Stimulated activated naive CD4-positive, alpha-beta T cell treated with Interleukin-2 at 50 U/mL for 16 hours (primary cell): ENCODE results near the gene NBPF12.
"Not testable (repeated sequence)": the region's sequence is repeated elsewhere in the genome, so short reads cannot be mapped to it uniquely, and the experiment has no call there.

ENCODE experiments used
- DNase-seq: peaks from one replicate; lab custom pipeline; 2025; lab: John Stamatoyannopoulos, UW

The NBPF12 gene

DNA sequence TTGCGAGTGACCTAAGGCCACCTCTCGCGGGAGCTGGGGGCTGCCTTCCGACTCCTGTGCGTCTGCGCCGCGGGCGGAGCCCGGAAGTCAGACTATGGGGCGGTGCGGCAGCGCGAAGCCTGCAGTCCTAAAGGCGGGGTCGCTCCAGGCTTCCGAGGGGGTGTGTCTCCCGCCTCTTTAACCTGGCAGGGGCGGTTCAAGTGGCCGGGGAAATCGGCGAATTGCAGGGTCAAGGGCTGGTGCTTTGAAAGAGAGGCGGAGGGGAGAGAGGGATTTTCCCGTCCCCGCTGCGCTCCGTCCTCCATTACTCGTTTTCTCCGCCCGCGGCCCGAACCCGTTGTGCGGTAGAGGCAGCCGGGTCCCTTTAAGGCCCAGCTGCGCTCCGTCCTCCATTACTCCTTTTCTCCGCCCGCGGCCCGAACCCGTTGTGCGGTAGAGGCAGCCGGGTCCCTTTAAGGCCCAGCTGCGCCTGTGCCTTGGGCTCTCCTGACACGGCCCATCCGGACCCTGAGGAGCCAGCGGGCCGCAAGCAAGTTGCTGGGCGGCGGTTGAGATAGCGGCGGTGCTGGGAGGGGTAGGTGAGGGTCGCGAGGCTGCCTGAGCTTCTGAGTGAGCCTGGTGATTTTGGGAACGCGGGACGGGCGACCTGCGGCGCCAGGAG lies at the start of gene NBPF12:
NBPF12 (plus strand) TSS at position 83 of the 661 bp plus-strand sequence. CDS start 21,820 bp downstream, outside the sequence.
- DNase-seq, result peak; percentile 83

- not testable (repeated sequence) for DNase-seq
Measured at GRCh38 chr1:146891355-146891754, 46.8 kb upstream of the NBPF12 start.

GRCh38 chr1:146892331-146892730 lies 45.8 kb upstream of the NBPF12 start:
- DNase-seq, result not testable (repeated sequence)

DNA sequence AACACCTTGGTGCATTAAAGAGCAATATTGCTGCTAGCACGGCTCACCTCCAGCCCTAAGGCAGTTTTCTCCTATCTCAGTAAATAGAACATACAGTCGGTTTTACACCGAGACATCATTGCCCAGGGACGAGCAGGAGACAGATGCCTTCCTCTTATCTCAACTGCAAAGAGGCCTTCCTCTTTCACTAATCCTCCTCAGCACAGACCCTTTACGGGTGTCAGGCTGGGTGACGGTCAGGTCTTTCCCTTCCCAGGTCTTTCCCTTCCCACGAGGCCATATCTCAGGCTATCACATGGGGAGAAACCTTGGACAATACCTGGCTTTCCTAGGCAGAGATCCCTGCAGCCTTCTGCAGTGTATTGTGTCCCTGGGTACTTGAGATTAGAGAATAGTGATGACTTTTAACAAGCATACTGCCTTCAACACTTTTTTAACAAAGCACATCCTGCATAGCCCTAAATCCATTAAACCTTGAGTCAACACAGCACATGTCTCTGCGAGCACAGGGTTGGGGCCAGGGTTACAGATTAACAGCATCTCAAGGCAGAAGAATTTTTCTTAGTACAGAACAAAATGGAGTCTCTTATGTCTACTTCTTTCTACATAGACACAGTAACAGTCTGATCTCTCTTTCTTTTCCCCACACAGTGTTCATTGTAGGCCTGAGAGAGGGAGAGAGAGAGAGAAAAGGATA lies 30.4 kb upstream of the NBPF12 start:
- DNase-seq, result not testable (repeated sequence)

DNA sequence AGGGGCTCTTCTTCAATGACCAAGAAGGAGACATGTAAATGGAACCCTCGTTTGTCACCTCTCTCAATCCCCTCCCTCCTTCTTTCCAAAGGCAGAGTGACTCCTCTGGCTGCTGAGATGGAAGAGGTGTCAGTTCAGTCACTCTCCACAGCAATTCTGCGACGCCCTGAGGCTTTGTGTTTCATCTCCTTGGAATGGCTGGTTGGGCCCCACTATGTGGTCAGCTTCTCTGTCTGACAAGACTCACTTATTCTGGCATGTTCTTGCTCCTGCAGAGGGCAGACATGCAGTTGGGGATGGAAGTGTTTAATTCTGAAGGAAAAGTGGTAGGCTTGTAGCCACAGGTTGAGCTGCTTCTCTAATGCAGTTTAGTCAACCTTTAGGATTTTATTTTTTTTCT lies 25.1 kb upstream of the NBPF12 start:
- DNase-seq, result not testable (repeated sequence)

DNA sequence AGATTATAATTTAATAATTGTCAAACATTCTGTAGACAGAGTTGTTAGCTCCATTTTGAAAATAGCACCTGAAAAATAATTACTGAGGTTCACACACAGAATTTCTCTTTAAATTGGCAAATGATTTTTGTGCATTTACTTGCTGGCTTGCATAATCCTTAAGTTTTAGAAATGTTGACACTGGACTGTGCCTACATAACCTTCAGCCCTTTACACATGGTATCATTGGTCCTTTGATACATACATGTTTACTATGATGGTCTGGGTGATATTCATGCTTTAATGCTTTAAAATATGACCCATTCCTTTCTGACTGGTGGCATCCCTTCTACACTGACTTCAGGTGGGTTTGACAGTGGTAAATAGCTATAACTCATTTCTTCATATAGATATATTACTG lies 17.3 kb upstream of the NBPF12 start:
- DNase-seq, result not testable (repeated sequence)

- not testable (repeated sequence) for DNase-seq
Measured at GRCh38 chr1:146922614-146923013, 15.5 kb upstream of the NBPF12 start.

- not testable (repeated sequence) for DNase-seq
Measured at GRCh38 chr1:146924106-146924505, 14.0 kb upstream of the NBPF12 start.

DNA sequence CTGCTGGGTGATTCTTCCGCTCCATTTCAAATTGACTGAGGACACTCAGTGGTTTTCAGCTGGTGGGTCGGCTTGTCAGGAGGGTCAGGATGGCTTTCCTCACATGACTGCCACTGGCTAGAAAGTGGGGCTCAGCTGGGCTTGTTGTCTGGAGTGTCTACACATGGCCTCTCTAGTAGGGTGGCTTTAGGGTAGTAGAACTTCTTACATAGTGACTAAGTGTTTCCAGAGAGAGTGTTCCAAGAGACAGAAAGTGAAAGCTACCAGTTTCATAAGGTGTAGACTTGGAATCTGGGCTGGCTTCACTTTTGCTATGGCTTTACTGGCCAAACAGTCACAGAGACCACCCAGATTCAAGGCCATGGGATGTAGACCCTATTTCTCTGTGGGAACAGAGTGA lies 11.7 kb upstream of the NBPF12 start:
- DNase-seq, result not testable (repeated sequence)

GRCh38 chr1:146930225-146930624 lies 7.9 kb upstream of the NBPF12 start:
- DNase-seq, result not testable (repeated sequence)

DNA sequence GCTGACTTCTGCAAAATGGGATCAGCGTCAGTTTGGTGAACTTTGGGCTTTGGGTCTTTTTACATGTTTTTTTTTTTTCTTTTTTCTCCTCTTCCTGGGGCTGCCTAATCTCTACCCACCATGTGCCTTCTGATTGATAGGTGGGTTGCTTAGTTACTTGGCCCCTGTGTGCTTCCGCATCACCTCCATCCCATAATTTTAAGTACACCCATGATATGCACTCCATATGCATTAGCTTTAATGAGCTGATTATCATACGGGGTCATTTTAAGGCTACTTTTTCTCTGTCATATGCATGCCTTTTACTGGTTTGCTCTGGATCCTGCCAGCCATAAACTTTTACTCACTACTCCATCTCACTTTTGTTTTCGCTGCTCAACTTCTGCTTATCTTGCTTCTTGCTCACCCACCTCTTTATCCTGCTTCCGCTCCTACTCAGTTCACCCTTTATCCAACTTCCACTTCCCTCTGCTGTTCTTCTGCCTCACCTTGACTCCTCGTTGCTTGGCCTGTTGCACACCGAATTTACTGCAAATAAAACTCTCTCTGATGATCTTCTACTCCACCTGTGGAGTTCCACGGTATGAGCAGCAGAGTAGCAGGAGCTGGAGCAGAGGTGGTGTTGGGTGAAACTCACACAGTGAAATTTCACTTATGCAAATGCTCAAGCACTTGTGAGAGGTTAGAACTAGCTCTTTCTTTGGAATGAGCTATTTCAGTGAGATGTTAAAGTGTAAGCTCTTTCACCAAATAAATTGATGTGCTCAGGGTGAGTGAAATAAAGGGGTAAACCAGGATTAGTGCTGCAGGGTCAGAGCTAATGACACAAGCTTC lies 3.5 kb upstream of the NBPF12 start:
- not testable (repeated sequence) for DNase-seq

DNA sequence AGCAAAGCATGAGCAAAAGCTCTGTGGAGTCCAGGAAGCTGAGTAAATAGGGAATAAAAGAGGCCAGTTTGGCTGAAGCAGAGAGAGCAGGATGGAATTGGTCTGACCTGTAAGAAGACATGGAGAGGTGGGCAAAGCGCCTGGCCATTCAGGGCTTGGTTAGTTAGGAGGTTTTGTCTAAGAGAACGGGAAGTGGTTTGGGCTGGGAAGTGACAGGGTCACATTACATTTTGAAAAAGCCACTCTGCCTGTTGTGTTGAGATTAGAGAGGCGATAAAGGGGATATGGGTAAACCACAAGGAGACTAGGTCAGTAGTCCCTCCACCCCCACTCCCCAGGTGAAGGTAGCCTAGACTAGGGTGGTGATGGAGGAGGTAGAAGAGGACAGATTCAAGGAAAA lies 662 bp upstream of the NBPF12 start:
- DNase-seq, result not testable (repeated sequence)

DNA sequence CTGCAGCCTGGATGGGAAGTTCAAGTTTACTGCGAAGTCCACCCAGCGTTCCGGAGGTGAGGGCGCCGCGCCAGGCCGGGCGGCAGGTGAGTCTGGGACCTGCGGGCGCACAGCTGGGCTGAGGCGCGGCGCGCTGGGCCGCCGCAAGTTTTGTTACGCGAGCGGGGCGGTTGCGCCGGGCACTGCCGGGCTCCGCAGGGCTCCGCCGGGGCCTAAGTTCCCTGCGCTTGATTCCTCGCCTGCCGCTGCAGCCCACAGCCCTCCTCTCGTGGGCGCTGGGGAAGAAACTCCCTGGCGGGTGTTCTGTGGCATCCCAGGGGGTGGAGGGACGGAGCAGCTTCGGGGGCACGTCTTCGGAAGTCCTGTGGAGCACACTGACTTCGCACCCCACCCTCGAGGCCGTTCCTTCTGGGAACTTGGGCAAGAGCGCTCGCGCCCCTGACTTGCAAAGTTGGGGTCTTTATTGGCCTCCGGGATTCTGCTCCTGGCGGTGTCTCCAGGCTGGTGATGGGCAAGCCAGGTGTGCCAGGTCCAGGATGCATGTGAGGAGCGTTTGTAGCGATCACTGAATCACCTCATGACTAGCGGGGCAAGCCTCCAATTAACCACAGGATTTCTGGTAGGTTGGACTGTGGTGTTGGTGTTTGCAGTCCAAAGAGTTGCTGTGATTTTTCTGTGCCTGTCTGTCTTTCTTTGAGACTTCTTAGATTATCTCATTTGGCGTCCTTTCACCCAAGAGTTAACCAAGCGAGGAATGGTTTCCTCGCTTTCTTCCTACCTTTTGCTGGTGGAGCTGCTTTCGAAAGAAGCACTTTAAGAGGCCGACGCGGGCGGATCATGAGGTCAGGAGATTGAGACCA lies 1.0 kb downstream of the NBPF12 start:
- peak; percentile 2 for DNase-seq

- not testable (repeated sequence) for DNase-seq
Measured at GRCh38 chr1:146940293-146940692, 2.2 kb downstream of the NBPF12 start.

DNA sequence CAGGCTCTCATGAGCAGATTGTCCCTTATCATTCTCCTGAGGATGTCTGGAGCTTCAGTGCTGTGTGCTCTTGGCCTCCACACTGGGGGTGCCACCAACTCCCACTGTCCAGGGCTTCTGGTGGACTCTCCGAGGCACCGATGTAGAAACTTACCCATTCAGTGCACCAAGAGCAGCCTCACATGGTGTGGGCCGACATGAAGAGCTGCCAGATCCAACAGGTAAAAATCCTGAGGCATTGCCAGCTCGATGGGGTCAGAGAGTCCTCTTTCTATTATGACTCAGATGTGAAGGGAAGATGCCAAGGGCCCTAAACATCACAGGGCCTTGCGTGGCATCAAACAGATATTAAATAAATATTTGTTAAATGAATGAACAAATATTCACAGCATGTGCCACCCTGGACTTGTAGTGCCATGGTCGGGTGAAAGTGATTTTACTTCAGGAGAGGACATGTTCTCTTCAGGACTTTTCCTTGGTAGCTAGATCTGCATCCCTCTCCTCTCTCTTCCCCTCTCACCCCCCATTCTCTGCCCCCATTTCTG lies 5.3 kb downstream of the NBPF12 start:
- not testable (repeated sequence) for DNase-seq

DNA sequence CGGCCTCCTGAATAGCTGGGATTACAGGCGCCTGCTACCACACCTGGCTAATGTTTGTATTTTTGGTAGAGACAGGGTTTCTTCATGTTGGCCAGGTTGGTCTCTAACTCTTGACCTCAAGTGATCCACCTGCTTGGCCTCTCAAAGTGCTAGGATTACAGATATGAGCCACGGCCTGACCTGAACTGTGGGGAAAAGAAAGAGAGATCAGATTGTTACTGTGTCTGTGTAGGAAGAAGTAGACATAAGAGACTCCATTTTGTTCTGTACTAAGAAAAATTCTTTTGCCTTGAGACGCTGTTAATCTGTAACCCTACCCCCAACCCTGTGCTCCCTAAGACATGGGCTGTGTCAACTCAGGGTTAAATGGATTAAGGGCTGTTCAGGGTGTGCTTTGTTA lies 10.0 kb downstream of the NBPF12 start:
- not testable (repeated sequence) for DNase-seq

- DNase-seq, result not testable (repeated sequence)
Measured at GRCh38 chr1:146964340-146964739, 26.2 kb downstream of the NBPF12 start.

DNA sequence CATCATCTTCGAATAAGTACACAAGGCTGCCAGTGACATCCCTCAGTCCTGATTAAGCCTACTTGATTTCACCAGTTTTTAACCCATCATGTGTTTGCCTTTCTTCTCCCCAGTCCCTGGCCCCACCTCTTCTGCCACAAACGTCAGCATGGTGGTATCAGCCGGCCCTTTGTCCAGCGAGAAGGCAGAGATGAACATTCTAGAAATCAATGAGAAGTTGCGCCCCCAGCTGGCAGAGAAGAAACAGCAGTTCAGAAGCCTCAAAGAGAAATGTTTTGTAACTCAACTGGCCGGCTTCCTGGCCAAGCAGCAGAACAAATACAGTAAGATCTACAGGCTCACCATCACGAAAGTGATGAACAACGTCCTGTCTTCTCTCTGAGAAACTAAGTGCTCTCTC lies 28.2 kb downstream of the NBPF12 start:
- not testable (repeated sequence) for DNase-seq

DNA sequence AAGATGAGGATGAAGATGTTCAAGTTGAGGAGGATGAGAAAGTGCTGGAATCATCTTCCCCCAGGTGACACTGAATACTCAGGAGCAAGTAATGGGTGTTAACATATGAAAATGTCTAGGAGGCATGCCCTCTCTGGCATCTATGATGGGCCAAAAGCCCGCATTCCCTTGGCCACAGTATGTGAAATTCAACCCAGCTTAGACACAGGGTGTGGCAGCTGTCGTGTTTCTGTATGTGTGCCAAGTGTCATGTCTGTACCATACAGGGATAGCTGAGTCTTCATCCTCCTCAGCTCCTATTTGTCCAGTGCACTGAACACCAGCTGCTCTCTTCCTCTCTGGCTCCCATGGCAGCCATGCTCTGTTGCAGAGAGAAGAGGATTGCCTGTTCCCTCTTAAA lies 32.5 kb downstream of the NBPF12 start:
- not testable (repeated sequence) for DNase-seq

- DNase-seq, result not testable (repeated sequence)
Measured at GRCh38 chr1:146972681-146973080, 34.6 kb downstream of the NBPF12 start.

GRCh38 chr1:146985855-146986254 lies 47.7 kb downstream of the NBPF12 start:
- not testable (repeated sequence) for DNase-seq
